ENCODE measurements around the gene B4GALNT2. TPM values are rescaled to one million over a fixed set of nuclear protein-coding genes. Genes with fewer than 3 reads are reported as not detected.
"Not testable (repeated sequence)": the region's sequence is repeated elsewhere in the genome, so short reads cannot be mapped to it uniquely, and the experiment has no call there.

Gene B4GALNT2
- total RNA-seq, 2 donors from 2014 or later, result not detected

- not testable (repeated sequence) for H3K4me3 Mint-ChIP-seq; H3K4me1 Mint-ChIP-seq (ENCODE audit: low read depth); ATAC-seq (replicated peaks in 1 of 2); H3K27ac Mint-ChIP-seq; DNase-seq; H3K36me3 Mint-ChIP-seq (ENCODE audit: insufficient read depth in 2 of 2); H3K9me3 Mint-ChIP-seq
- H3K27me3 Mint-ChIP-seq (ENCODE audit: low read depth), result peaks cover 46% of the 10 kb centered on the region
Observed at GRCh38 chr17:49126183-49126859, 6.2 kb upstream of the B4GALNT2 start.

GRCh38 chr17:49129359-49129950 lies 3.1 kb upstream of the B4GALNT2 start:
- not testable (repeated sequence) for H3K36me3 Mint-ChIP-seq (ENCODE audit: insufficient read depth in 2 of 2); DNase-seq; ATAC-seq (replicated peaks in 1 of 2); H3K9me3 Mint-ChIP-seq; H3K27ac Mint-ChIP-seq; H3K4me1 Mint-ChIP-seq (ENCODE audit: low read depth); H3K4me3 Mint-ChIP-seq
- peaks cover 62% of the 10 kb centered on the region for H3K27me3 Mint-ChIP-seq (ENCODE audit: low read depth)

GRCh38 chr17:49130891-49131290 lies 1.7 kb upstream of the B4GALNT2 start:
- H3K27ac Mint-ChIP-seq, result no peak overlapping the region
- peaks cover 0 to 3% of the 10 kb centered on the region in 2 donors for H3K36me3 Mint-ChIP-seq (ENCODE audit: insufficient read depth in 2 of 2)
- no peaks in the 10 kb centered on the region for H3K9me3 Mint-ChIP-seq
- no peak for ATAC-seq (replicated peaks in 1 of 2)
- H3K4me3 Mint-ChIP-seq, result no peak overlapping the region
- H3K27me3 Mint-ChIP-seq (ENCODE audit: low read depth), result peaks cover 64% of the 10 kb centered on the region
- DNase-seq, result no peak
- H3K4me1 Mint-ChIP-seq (ENCODE audit: low read depth), result peaks cover 6% of the 10 kb centered on the region

- peaks cover 0 to 3% of the 10 kb centered on the region in 2 donors for H3K36me3 Mint-ChIP-seq (ENCODE audit: insufficient read depth in 2 of 2)
- H3K9me3 Mint-ChIP-seq, result no peaks in the 10 kb centered on the region
- H3K4me1 Mint-ChIP-seq (ENCODE audit: low read depth), result peaks cover 6% of the 10 kb centered on the region
- H3K4me3 Mint-ChIP-seq, result peak overlapping the region; percentile 78 to 82
- no peak overlapping the region for H3K27ac Mint-ChIP-seq
- H3K27me3 Mint-ChIP-seq (ENCODE audit: low read depth), result peaks cover 64% of the 10 kb centered on the region
- DNase-seq (no peak), ATAC-seq (replicated peaks in 1 of 2) (no peak)
Observed at GRCh38 chr17:49132317-49132698, 261 bp upstream of the B4GALNT2 start.

- DNase-seq, result no peak
Observed at GRCh38 chr17:49136335-49136734, 3.8 kb downstream of the B4GALNT2 start.

GRCh38 chr17:49145654-49146053 lies 13.1 kb downstream of the B4GALNT2 start:
- DNase-seq; H3K36me3 Mint-ChIP-seq (ENCODE audit: insufficient read depth in 2 of 2); ATAC-seq (replicated peaks in 1 of 2); H3K9me3 Mint-ChIP-seq; H3K4me3 Mint-ChIP-seq; H3K4me1 Mint-ChIP-seq (ENCODE audit: low read depth); H3K27ac Mint-ChIP-seq: not testable (repeated sequence)
- H3K27me3 Mint-ChIP-seq (ENCODE audit: low read depth), result peaks cover 35% of the 10 kb centered on the region

More at GRCh38 chr17:49136335-49136734, 3.8 kb downstream of the B4GALNT2 start:
- no peaks in the 10 kb centered on the region for H3K9me3 Mint-ChIP-seq
- peaks cover 33% of the 10 kb centered on the region for H3K27me3 Mint-ChIP-seq (ENCODE audit: low read depth)
- H3K4me3 Mint-ChIP-seq, result no peak overlapping the region
- peaks cover 0 to 1% of the 10 kb centered on the region in 2 donors for H3K36me3 Mint-ChIP-seq (ENCODE audit: insufficient read depth in 2 of 2)
- no peak overlapping the region for H3K27ac Mint-ChIP-seq
- peaks cover 6% of the 10 kb centered on the region for H3K4me1 Mint-ChIP-seq (ENCODE audit: low read depth)
- ATAC-seq (replicated peaks in 1 of 2), result no peak

- no peak overlapping the region for H3K4me3 Mint-ChIP-seq
- no peak overlapping the region for H3K27ac Mint-ChIP-seq
- H3K36me3 Mint-ChIP-seq (ENCODE audit: insufficient read depth in 2 of 2), result no peaks in the 10 kb centered on the region
- ATAC-seq (replicated peaks in 1 of 2), result no peak
- no peaks in the 10 kb centered on the region for H3K4me1 Mint-ChIP-seq (ENCODE audit: low read depth)
- no peak for DNase-seq
- H3K27me3 Mint-ChIP-seq (ENCODE audit: low read depth), result peaks cover 26% of the 10 kb centered on the region
- H3K9me3 Mint-ChIP-seq, result no peaks in the 10 kb centered on the region
Observed at GRCh38 chr17:49146620-49147306, 14.2 kb downstream of the B4GALNT2 start.

GRCh38 chr17:49148171-49148570 lies 15.6 kb downstream of the B4GALNT2 start:
- H3K4me1 Mint-ChIP-seq (ENCODE audit: low read depth), result no peaks in the 10 kb centered on the region
- ATAC-seq (replicated peaks in 1 of 2) (no peak), DNase-seq (no peak)
- H3K36me3 Mint-ChIP-seq (ENCODE audit: insufficient read depth in 2 of 2), result no peaks in the 10 kb centered on the region
- peaks cover 18% of the 10 kb centered on the region for H3K27me3 Mint-ChIP-seq (ENCODE audit: low read depth)
- no peaks in the 10 kb centered on the region for H3K9me3 Mint-ChIP-seq
- no peak overlapping the region for H3K27ac Mint-ChIP-seq
- H3K4me3 Mint-ChIP-seq, result no peak overlapping the region

- Mint-ChIP-seq H3K27ac (no peak overlapping the region), H3K4me1 (ENCODE audit: low read depth) (no peaks in the 10 kb centered on the region), H3K27me3 (ENCODE audit: low read depth) (peaks cover 9% of the 10 kb centered on the region), H3K36me3 (ENCODE audit: insufficient read depth in 2 of 2) (no peaks in the 10 kb centered on the region), H3K4me3 (no peak overlapping the region), H3K9me3 (no peaks in the 10 kb centered on the region)
- no peak for DNase-seq
- ATAC-seq (replicated peaks in 1 of 2), result no peak
Observed at GRCh38 chr17:49151996-49152395, 19.4 kb downstream of the B4GALNT2 start.

GRCh38 chr17:49156256-49156655 lies 23.7 kb downstream of the B4GALNT2 start:
- peaks cover 36% of the 10 kb centered on the region for H3K27me3 Mint-ChIP-seq (ENCODE audit: low read depth)
- no peak for ATAC-seq (replicated peaks in 1 of 2)
- H3K27ac Mint-ChIP-seq, result no peak overlapping the region

GRCh38 chr17:49157784-49158183 lies 25.2 kb downstream of the B4GALNT2 start:
- Mint-ChIP-seq H3K36me3 (ENCODE audit: insufficient read depth in 2 of 2) (no peaks in the 10 kb centered on the region), H3K27me3 (ENCODE audit: low read depth) (peaks cover 36% of the 10 kb centered on the region), H3K9me3 (no peaks in the 10 kb centered on the region), H3K4me3 (no peak overlapping the region), H3K4me1 (ENCODE audit: low read depth) (no peaks in the 10 kb centered on the region), H3K27ac (no peak overlapping the region)
- no peak for DNase-seq
- no peak for ATAC-seq (replicated peaks in 1 of 2)

More at GRCh38 chr17:49156256-49156655, 23.7 kb downstream of the B4GALNT2 start:
- H3K9me3 Mint-ChIP-seq, result no peaks in the 10 kb centered on the region
- DNase-seq, result no peak
- no peaks in the 10 kb centered on the region for H3K4me1 Mint-ChIP-seq (ENCODE audit: low read depth)
- no peaks in the 10 kb centered on the region for H3K36me3 Mint-ChIP-seq (ENCODE audit: insufficient read depth in 2 of 2)
- no peak overlapping the region for H3K4me3 Mint-ChIP-seq

- Mint-ChIP-seq H3K27ac (no peak overlapping the region), H3K27me3 (ENCODE audit: low read depth) (peaks cover 48% of the 10 kb centered on the region), H3K36me3 (ENCODE audit: insufficient read depth in 2 of 2) (no peaks in the 10 kb centered on the region), H3K4me3 (no peak overlapping the region), H3K4me1 (ENCODE audit: low read depth) (no peaks in the 10 kb centered on the region), H3K9me3 (no peaks in the 10 kb centered on the region)
- ATAC-seq (replicated peaks in 1 of 2) (no peak), DNase-seq (no peak)
Observed at GRCh38 chr17:49162866-49163265, 30.3 kb downstream of the B4GALNT2 start.

- H3K4me3 Mint-ChIP-seq, result no peak overlapping the region
- ATAC-seq (replicated peaks in 1 of 2) (no peak), DNase-seq (no peak)
- H3K9me3 Mint-ChIP-seq, result no peaks in the 10 kb centered on the region
- H3K36me3 Mint-ChIP-seq (ENCODE audit: insufficient read depth in 2 of 2), result no peaks in the 10 kb centered on the region
- H3K4me1 Mint-ChIP-seq (ENCODE audit: low read depth), result no peaks in the 10 kb centered on the region
- peaks cover 45% of the 10 kb centered on the region for H3K27me3 Mint-ChIP-seq (ENCODE audit: low read depth)
- no peak overlapping the region for H3K27ac Mint-ChIP-seq
Observed at GRCh38 chr17:49165143-49165542, 32.6 kb downstream of the B4GALNT2 start.
